Activated CD4-positive, alpha-beta T cell treated with anti-CD3 and anti-CD28 coated beads, Interleukin-2, amount 50 U/mL, for 1 hour (primary cell): ENCODE results near the gene IDH3G.
A peak's percentile ranks its signal among the peaks of the same experiment; 100 is the strongest.

ENCODE experiments used
- DNase-seq: peaks from one replicate; pipeline ENCODE4 v3.0.0-alpha.2; 2020

IDH3G gene

GRCh38 chrX:153814591-153815315 is 20.6 kb upstream of the IDH3G start:
- DNase-seq, result no peak

GRCh38 chrX:153813161-153813560 is 19.0 kb upstream of the IDH3G start:
- DNase-seq, result no peak

GRCh38 chrX:153812220-153812619 is 18.0 kb upstream of the IDH3G start:
- DNase-seq, result no peak

GRCh38 chrX:153807976-153808375 is 13.8 kb upstream of the IDH3G start:
- no peak for DNase-seq

GRCh38 chrX:153806999-153807575 is 12.9 kb upstream of the IDH3G start:
- no peak for DNase-seq

GRCh38 chrX:153805436-153805835 is 11.3 kb upstream of the IDH3G start:
- DNase-seq, result no peak

GRCh38 chrX:153804621-153805020 is 10.4 kb upstream of the IDH3G start:
- no peak for DNase-seq

GRCh38 chrX:153804100-153804595 is 10.0 kb upstream of the IDH3G start:
- no peak for DNase-seq

- DNase-seq, result no peak
These were observed 9.3 kb upstream of the IDH3G start for GRCh38 chrX:153803211-153804099.

GRCh38 chrX:153802513-153803045 is 8.4 kb upstream of the IDH3G start:
- no peak for DNase-seq

- no peak for DNase-seq
These were observed 7.5 kb upstream of the IDH3G start for GRCh38 chrX:153801669-153802068.

GRCh38 chrX:153800746-153801145 is 6.6 kb upstream of the IDH3G start:
- no peak for DNase-seq

GRCh38 chrX:153800177-153800722 is 6.1 kb upstream of the IDH3G start:
- no peak for DNase-seq

- DNase-seq, result no peak
These were observed 5.2 kb upstream of the IDH3G start for GRCh38 chrX:153799326-153799725.

GRCh38 chrX:153797415-153798015 is 3.3 kb upstream of the IDH3G start:
- DNase-seq, result no peak

GRCh38 chrX:153794897-153795816 is 982 bp upstream of the IDH3G start:
- DNase-seq, result peak; percentile 6

GRCh38 chrX:153793291-153793690 is 884 bp downstream of the IDH3G start:
- no peak for DNase-seq

GRCh38 chrX:153792368-153792767 is 1.8 kb downstream of the IDH3G start:
- DNase-seq, result no peak

GRCh38 chrX:153791104-153791852 is 2.9 kb downstream of the IDH3G start:
- DNase-seq, result no peak

GRCh38 chrX:153789654-153790053 is 4.5 kb downstream of the IDH3G start:
- no peak for DNase-seq

- DNase-seq, result no peak
These were observed 7.5 kb downstream of the IDH3G start for GRCh38 chrX:153786669-153787068.
